Fibroblast of mammary gland (primary cell): Measurements from ENCODE around the gene PCARE.
A peak's percentile ranks its signal among the peaks of the same experiment; 100 is the strongest.

Experiments used
- DNase-seq: peaks from one replicate; pipeline ENCODE4 v3.0.0-alpha.2; 2010; ENCODE audit warnings: low read depth
- H3K4me3 ChIP-seq: 2 replicates; pipeline ENCODE4 v1.5.1; 2011; ENCODE audit warnings: low read depth, mild to moderate bottlenecking, low read length, moderate library complexity; ENCODE audit not compliant: control insufficient read depth
- TF ChIP-seq, protein P1 (sequence below): conservative IDR thresholded peaks from 2 replicates; pipeline ENCODE4 v1.5.1; 2011; ENCODE audit warnings: low read depth, low read length, inconsistent platforms; ENCODE audit not compliant: control insufficient read depth, insufficient read depth

PCARE gene

DNA sequence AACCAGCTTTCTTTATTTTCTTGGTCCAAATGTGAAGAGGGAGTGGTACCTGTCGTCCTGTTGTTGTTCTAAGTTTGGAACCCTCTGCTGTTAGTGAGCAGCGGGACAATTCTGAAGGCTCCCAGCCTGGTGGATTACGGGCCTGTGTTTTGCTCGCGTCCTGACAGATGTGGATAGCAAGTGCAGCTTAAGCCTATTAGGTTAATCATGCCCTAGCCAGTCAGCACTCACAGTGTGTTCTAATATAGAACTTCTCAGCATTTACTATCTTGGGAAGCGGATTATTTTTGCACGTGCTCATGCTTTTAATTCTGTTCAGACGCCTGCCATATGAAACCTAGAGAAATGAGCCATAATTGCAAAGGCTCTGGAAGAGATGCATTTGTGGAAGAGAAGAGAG is at the start of gene PCARE:
Gene PCARE, minus strand, starts transcription at position 113 of the 400 bp plus-strand sequence. CDS start 262 bp downstream, outside the sequence.
- TF ChIP-seq, protein P1, sequence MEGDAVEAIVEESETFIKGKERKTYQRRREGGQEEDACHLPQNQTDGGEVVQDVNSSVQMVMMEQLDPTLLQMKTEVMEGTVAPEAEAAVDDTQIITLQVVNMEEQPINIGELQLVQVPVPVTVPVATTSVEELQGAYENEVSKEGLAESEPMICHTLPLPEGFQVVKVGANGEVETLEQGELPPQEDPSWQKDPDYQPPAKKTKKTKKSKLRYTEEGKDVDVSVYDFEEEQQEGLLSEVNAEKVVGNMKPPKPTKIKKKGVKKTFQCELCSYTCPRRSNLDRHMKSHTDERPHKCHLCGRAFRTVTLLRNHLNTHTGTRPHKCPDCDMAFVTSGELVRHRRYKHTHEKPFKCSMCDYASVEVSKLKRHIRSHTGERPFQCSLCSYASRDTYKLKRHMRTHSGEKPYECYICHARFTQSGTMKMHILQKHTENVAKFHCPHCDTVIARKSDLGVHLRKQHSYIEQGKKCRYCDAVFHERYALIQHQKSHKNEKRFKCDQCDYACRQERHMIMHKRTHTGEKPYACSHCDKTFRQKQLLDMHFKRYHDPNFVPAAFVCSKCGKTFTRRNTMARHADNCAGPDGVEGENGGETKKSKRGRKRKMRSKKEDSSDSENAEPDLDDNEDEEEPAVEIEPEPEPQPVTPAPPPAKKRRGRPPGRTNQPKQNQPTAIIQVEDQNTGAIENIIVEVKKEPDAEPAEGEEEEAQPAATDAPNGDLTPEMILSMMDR, result no peak
- DNase-seq, result no peak
- H3K4me3 ChIP-seq, result no peak within 1 kb of the TSS

DNA sequence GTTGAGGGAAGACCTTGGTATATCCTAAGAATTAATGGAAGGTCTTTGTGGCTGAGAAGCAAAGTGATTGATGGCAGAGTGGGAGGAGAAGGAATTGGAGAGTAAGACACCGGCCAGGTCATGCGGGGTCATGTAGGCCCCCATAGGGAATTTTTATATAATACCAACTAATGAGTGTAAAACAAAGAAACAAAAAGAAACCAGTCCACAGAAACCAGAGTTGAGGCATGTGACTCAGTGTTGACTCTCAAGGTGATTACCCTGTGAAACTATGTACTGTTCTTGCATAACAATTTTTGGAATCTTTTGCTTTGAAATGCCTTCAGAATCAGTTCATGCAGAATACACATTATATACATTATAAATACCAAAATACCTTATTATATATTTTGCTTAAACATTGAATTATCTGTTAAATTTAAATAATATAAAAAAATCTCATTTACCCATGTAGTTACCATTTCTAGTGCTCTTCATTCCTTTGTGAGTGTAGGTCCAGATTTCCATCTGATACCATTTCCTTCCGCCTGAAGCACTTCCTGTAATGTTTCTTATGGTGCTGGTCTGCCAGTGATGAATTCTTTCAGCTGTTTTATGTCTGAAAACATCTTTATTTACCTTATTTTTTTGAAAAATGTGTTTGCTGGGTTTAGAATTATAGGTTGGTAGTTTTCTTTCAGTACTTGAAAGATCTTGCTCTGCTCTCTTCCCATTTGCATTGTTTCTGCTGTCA is 49.5 kb upstream of the PCARE start:
- DNase-seq, result peak; percentile 93
- H3K4me3 ChIP-seq, result no peak overlapping the region
- TF ChIP-seq, protein P1, result no peak

DNA sequence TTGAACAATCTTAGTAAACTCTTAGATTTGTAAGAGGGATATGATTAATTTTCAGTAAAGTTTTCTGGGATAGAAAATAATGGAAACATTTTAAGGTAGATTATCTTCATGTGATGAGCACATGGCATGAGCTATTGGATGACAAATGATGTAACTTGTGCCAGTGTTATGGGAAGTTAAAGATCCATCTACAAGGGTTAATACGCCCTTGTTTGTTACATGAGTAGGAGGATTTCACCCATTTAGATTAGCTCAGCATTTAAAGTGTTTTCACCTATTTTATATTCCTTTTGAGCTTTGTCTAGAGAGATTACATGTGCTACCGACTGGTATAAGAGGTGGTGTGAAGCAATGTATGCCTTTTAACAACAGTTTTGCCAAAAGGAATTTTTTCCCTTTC is 46.5 kb upstream of the PCARE start:
- H3K4me3 ChIP-seq, result no peak overlapping the region
- TF ChIP-seq, protein P1, result no peak
- no peak for DNase-seq

DNA sequence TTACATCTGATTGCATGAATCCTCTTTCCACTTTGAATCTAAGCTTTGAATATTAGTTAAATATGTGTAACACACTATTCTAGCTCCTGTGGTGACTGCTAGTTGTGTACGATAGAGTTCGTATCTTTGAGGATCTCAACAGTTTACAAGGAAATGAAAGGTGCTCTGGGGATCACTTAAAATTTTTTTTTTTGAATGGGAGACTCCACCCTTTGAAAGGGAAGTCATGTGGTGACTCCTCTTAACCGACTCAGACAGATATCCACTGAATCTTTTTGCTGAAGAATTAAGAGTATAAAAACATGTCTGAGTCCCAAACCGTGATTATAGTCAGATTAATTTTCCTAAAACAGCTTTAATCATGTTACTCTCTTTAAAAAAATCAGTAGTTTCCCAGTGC is 44.9 kb upstream of the PCARE start:
- DNase-seq, result no peak
- H3K4me3 ChIP-seq, result no peak overlapping the region
- TF ChIP-seq, protein P1, result no peak

DNA sequence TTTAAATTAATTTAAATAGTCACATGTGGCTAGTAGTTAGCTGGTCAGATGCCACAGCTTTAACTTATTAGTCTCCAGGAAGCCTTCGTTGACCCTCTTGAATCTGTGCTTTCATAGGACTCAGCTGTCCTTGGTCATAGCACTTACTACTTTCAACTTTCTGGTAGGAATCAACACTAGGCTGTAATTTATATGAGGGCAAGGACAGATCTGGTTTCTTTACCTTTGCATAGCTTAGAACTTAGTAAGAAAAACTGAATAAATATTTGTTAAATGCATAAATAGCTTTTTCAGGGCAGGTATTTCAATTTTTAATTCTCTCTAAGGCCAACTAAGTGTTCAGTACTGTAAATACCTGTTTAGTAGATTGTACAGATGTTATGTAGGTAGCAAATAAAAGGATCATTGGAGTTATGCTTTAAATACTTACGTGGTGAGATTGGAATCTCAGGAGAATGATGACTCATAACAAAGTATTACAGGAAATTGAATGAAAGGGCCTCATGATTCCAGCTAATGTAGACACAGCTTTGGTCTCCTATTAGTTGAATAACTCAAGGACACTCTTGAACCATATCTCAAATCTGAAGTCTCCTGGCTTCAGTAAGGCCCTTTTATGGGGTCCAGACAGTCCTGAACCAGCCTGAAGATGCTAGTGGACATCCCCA is 43.4 kb upstream of the PCARE start:
- H3K4me3 ChIP-seq, result no peak overlapping the region
- peak; percentile 57 for DNase-seq
- TF ChIP-seq, protein P1, result no peak

DNA sequence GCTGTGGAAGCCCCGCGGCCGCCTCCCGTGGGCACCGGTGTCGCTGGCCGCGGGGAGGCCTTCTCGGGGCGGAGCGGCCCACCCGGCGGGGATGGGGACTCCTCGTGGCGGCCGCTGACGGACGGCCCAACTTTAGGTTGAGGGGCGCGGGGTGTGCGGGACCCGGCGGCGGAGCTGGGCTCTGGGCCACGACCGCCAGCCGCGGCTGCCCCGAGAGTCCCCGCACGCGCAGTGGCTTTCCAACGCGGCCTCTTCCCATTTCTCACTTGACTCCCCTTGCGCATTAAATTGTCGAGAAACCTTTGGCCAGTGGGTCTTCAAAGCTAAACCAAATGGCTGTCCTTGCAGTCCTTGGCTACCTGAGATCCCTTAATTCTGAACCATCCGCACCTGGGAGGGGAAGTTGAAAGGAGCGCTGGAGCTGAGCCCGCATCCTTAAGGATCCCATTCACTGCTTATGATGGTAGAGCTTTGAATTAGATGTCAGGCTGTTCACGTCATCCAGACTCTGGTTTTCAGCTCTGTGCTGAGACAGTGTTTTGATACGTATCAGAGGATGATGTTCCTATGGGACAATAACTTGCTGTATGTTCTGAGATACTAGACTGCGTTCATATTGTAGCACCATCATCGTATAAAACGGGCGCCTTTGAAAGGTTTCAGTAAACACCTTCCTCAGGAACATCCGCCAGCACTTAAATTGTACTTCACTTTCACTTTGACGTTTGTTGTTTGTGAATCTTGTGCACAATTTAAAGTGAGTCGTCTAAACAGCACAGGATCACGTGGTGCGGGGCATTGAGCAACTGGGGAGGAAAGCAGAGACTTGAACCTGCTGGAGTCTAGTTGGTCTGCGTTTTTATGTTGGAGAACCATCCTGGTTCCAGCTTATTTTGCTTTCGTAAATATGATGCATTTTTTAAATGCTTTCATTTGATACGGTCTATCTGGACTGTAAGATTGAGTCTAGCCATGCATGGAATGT is 41.8 kb upstream of the PCARE start:
- H3K4me3 ChIP-seq, result peak overlapping the region; percentile 78
- DNase-seq, result peak; percentile 82
- TF ChIP-seq, protein P1, result no peak
